HG03342 (cell line): ENCODE results near the gene GRID2IP.
"Not testable (repeated sequence)": the region's sequence is repeated elsewhere in the genome, so short reads cannot be mapped to it uniquely, and the experiment has no call there.

Experiments
- ATAC-seq: cut with Tn5 transposase; IDR thresholded peaks from one replicate; pipeline ENCODE4 v1.9.1; 2021; ENCODE audit warnings: mild to moderate bottlenecking, moderate library complexity; ENCODE audit not compliant: unreplicated experiment

The GRID2IP gene

GRCh38 chr7:6495597-6496262 lies 55.5 kb downstream of the GRID2IP start:
- no peak for ATAC-seq

GRCh38 chr7:6494365-6494764 lies 56.9 kb downstream of the GRID2IP start:
- ATAC-seq, result no peak

GRCh38 chr7:6491194-6491593 lies 60.1 kb downstream of the GRID2IP start:
- no peak for ATAC-seq

GRCh38 chr7:6489612-6490011 lies 61.6 kb downstream of the GRID2IP start:
- ATAC-seq, result no peak

GRCh38 chr7:6487184-6487545 lies 64.1 kb downstream of the GRID2IP start:
- no peak for ATAC-seq

- ATAC-seq, result no peak
Observed at GRCh38 chr7:6486438-6487183, 64.7 kb downstream of the GRID2IP start.

GRCh38 chr7:6482743-6483119 lies 68.5 kb downstream of the GRID2IP start:
- ATAC-seq, result no peak

- ATAC-seq, result no peak
Observed at GRCh38 chr7:6482307-6482706, 69.0 kb downstream of the GRID2IP start.

GRCh38 chr7:6481445-6481844 lies 69.8 kb downstream of the GRID2IP start:
- no peak for ATAC-seq

GRCh38 chr7:6480323-6480660 lies 71.0 kb downstream of the GRID2IP start:
- ATAC-seq, result no peak

- ATAC-seq, result no peak
Observed at GRCh38 chr7:6479067-6479466, 72.2 kb downstream of the GRID2IP start.

GRCh38 chr7:6478186-6478585 lies 73.1 kb downstream of the GRID2IP start:
- ATAC-seq, result no peak

GRCh38 chr7:6477318-6477660 lies 74.0 kb downstream of the GRID2IP start:
- no peak for ATAC-seq

GRCh38 chr7:6476596-6477317 lies 74.5 kb downstream of the GRID2IP start:
- ATAC-seq, result no peak

- no peak for ATAC-seq
Observed at GRCh38 chr7:6475433-6476186, 75.7 kb downstream of the GRID2IP start.

GRCh38 chr7:6465862-6466261 lies 85.4 kb downstream of the GRID2IP start:
- ATAC-seq, result no peak

GRCh38 chr7:6463609-6464008 lies 87.7 kb downstream of the GRID2IP start:
- not testable (repeated sequence) for ATAC-seq

GRCh38 chr7:6461946-6462550 lies 89.2 kb downstream of the GRID2IP start:
- ATAC-seq, result no peak

GRCh38 chr7:6460990-6461584 lies 90.2 kb downstream of the GRID2IP start:
- no peak for ATAC-seq

GRCh38 chr7:6460303-6460702 lies 91.0 kb downstream of the GRID2IP start:
- no peak for ATAC-seq

- not testable (repeated sequence) for ATAC-seq
Observed at GRCh38 chr7:6458676-6459075, 92.6 kb downstream of the GRID2IP start.
